HPDE6-E6E7 (cell line): ENCODE data around the gene TNNI3.

Experiments
- DNase-seq: peaks from one replicate; pipeline ENCODE4 v3.0.0; 2011; ENCODE audit warnings: missing footprints; ENCODE audit errors: extremely low spot score

TNNI3 gene

GRCh38 chr19:55147545-55148251 lies 9.8 kb downstream of the TNNI3 start:
- no peak for DNase-seq

GRCh38 chr19:55146705-55147273 lies 10.7 kb downstream of the TNNI3 start:
- peak; percentile 70 for DNase-seq

- peak; percentile 69 for DNase-seq
Observed at GRCh38 chr19:55146078-55146704, 11.3 kb downstream of the TNNI3 start.

- DNase-seq, result no peak
Observed at GRCh38 chr19:55145232-55145631, 12.3 kb downstream of the TNNI3 start.

GRCh38 chr19:55141696-55142095 lies 15.8 kb downstream of the TNNI3 start:
- no peak for DNase-seq

- DNase-seq, result no peak
Observed at GRCh38 chr19:55137915-55138314, 19.6 kb downstream of the TNNI3 start.

- no peak for DNase-seq
Observed at GRCh38 chr19:55136399-55137102, 21.0 kb downstream of the TNNI3 start.

- DNase-seq, result no peak
Observed at GRCh38 chr19:55134736-55135135, 22.8 kb downstream of the TNNI3 start.

GRCh38 chr19:55133639-55134444 lies 23.7 kb downstream of the TNNI3 start:
- DNase-seq, result no peak

GRCh38 chr19:55132453-55133129 lies 24.9 kb downstream of the TNNI3 start:
- no peak for DNase-seq

- DNase-seq, result no peak
Observed at GRCh38 chr19:55131421-55131820, 26.1 kb downstream of the TNNI3 start.

- no peak for DNase-seq
Observed at GRCh38 chr19:55119053-55119452, 38.5 kb downstream of the TNNI3 start.

- no peak for DNase-seq
Observed at GRCh38 chr19:55118401-55118991, 39.0 kb downstream of the TNNI3 start.

- peak; percentile 100 for DNase-seq
Observed at GRCh38 chr19:55117663-55118391, 39.7 kb downstream of the TNNI3 start.

GRCh38 chr19:55116859-55117662 lies 40.5 kb downstream of the TNNI3 start, which contains the start of gene PPP1R12C:
PPP1R12C (minus strand) TSS chr19:55117637; CDS start chr19:55117543, 94 bp downstream.
- no peak for DNase-seq

- no peak for DNase-seq
Observed at GRCh38 chr19:55116232-55116858, 41.2 kb downstream of the TNNI3 start.

- no peak for DNase-seq
Observed at GRCh38 chr19:55115446-55116065, 42.0 kb downstream of the TNNI3 start.

GRCh38 chr19:55114566-55115145 lies 42.9 kb downstream of the TNNI3 start:
- no peak for DNase-seq
